Lower leg skin (tissue), 3 donors: ENCODE results near the gene TRIM29.

Experiments
- CTCF ChIP-seq, 3 donors: fragments of 450-650 bp; IDR thresholded peaks; one replicate each; pipeline ENCODE4 v1.5.1; 2016; ENCODE audit warnings: antibody characterized with exemption in 3 of 3, mild to moderate bottlenecking in 3 of 3, moderate library complexity in 2 of 3
- POLR2A ChIP-seq, 2 donors: fragments of 450-650 bp; IDR thresholded peaks; one replicate each; pipeline ENCODE4 v1.6.1; 2016 to 2017; ENCODE audit warnings: antibody characterized with exemption in 2 of 2, mild to moderate bottlenecking in 1 of 2, moderate library complexity in 1 of 2

DNA sequence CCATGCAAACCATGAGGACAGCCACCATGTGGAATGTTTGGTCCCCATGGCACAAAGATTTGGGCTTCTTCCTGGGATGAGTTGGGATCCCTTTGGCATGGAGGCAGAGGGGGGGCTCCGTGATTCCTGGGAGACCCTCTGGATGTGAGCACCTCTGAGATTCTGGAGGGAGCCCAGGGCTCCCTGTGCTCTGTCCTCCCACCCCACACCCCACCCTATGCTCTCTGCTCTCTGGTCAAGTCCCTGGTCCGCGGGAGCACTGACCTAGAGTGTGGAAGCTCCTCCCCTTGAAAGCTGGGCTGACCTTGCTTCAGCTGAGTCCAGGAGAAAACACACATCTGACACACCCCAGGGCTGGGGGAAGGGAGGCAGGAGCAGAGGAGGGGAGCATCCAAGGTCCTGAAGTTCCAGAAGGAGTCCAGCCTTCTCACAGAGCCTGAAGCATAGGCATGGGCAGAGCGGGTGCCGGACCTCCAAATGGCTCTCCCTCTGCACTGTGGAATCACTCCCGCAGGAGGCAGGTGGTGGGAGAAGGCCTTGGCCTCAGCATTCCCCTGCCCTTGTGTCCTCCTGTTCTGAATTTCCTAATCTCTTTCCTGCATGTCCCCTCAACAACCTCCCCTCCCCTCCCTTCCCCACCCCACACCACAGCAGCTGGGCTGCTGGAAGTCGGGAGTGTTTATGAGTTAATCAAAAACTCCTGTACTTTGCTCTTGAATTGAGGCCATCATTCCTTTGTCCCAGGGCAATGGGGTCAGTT, 47.2 kb upstream of the TRIM29 start:
- TF ChIP-seq CTCF (IDR thresholded peaks at IDR 0.05) (peak in 1 of 3 donors; percentile 33), POLR2A (IDR thresholded peaks at IDR 0.05) (no peak)
